Lung (tissue), 12 donors: Measurements from ENCODE around the gene RNF157. TPM values are rescaled to one million over a fixed set of nuclear protein-coding genes. Genes with fewer than 3 reads are reported as not detected.

Source experiments
- ATAC-seq: fragments of 200-7000 bp; cut with Tn5 transposase; one replicate; pipeline ENCODE4 v1.9.1; 2020; ENCODE audit warnings: moderate number of reproducible peaks; ENCODE audit not compliant: insufficient read depth, low FRiP score
- DNase-seq, 3 donors: peaks; one replicate each; pipeline ENCODE4 v3.0.0-alpha.2; 2013 to 2017
- H3K27ac ChIP-seq, 2 donors: one replicate each; pipeline ENCODE4 v1.5.1; 2013; ENCODE audit warnings: mild to moderate bottlenecking in 2 of 2, moderate library complexity in 2 of 2, control low read depth in 1 of 2, inconsistent platforms in 1 of 2, low read depth in 1 of 2, low read length in 1 of 2
- H3K27me3 ChIP-seq, 3 donors: one replicate each; pipeline ENCODE4 v1.5.1; 2013; ENCODE audit warnings: low read length in 2 of 3; ENCODE audit not compliant: control insufficient read depth in 3 of 3, insufficient read depth in 3 of 3
- H3K36me3 ChIP-seq, 4 donors: one replicate each; pipeline ENCODE4 v1.5.1; 2013; ENCODE audit warnings: low read length in 4 of 4, mild to moderate bottlenecking in 1 of 4, moderate library complexity in 1 of 4; ENCODE audit not compliant: control insufficient read depth in 4 of 4, insufficient read depth in 4 of 4
- H3K4me1 ChIP-seq, 5 donors: one replicate each; pipeline ENCODE4 v1.5.1; 2013; ENCODE audit warnings: low read length in 5 of 5, mild to moderate bottlenecking in 2 of 5, moderate library complexity in 1 of 5; ENCODE audit not compliant: control insufficient read depth in 5 of 5, insufficient read depth in 5 of 5
- H3K4me3 ChIP-seq: one replicate; pipeline ENCODE4 v1.5.1; 2013; ENCODE audit warnings: mild to moderate bottlenecking, control low read depth, moderate library complexity
- H3K9ac ChIP-seq, 2 donors: one replicate each; pipeline ENCODE4 v1.5.1; 2013; ENCODE audit warnings: low read length in 2 of 2, control low read depth in 1 of 2; ENCODE audit not compliant: insufficient read depth in 1 of 2
- H3K9me3 ChIP-seq, 4 donors: one replicate each; pipeline ENCODE4 v1.5.1; 2013; ENCODE audit warnings: low read length in 3 of 4, mild to moderate bottlenecking in 1 of 4, moderate library complexity in 1 of 4; ENCODE audit not compliant: control insufficient read depth in 4 of 4, insufficient read depth in 3 of 4
- CTCF ChIP-seq: IDR thresholded peaks from 2 replicates; pipeline ENCODE4 v1.5.1; 2012; ENCODE audit warnings: mild to moderate bottlenecking; ENCODE audit errors: control extremely low read depth, extremely low read depth
- WGBS, 2 donors: extraction: QIAGEN DNeasy Blood & Tissue Kit; methylation state at CpG; one replicate each; pipeline ENCODE4 v1.1.7; 2013; 5-methylcytosine and 5-hydroxymethylcytosine counted together
- polyA plus RNA-seq, 2 donors: library from polyadenylated mRNA; stranded (reverse); fragments of 200-250 nt; gene quantifications; one replicate each; pipeline ENCODE4 v1.2.1, GENCODE V29; 2013
- total RNA-seq, 2 donors: library from RNA; depleted of rRNA in 1 of 2; stranded (reverse); fragments of >200 nt in 1 of 2; gene quantifications; one replicate each; pipeline ENCODE4 v1.2.1, GENCODE V29; 2014 to 2021
- donor health status: control.
- donor health status: control.
- donor health status: Bipolar disorder and iron deficiency.
- donor health status: healthy.
- donor health status: DM: yes; HTN: yes; CAD: no.

Gene RNF157
- total and polyA plus RNA-seq, 4 donors = 0.88 to 2.5 (median 1.8) TPM

GRCh38 chr17:76097716-76098295, 142.5 kb downstream of the RNF157 start:
- Histone ChIP-seq H3K27me3 (no peaks in the 10 kb centered on the region), H3K36me3 (peaks cover 12 to 50% (median 42%) of the 10 kb centered on the region in 4 donors), H3K27ac (no peak overlapping the region), H3K9ac (no peak overlapping the region), H3K4me3 (no peak overlapping the region), H3K9me3 (no peaks in the 10 kb centered on the region), H3K4me1 (peaks cover 0 to 7% (median 4%) of the 10 kb centered on the region in 5 donors)
- DNase-seq (no peak), ATAC-seq (no peak)
- no peak for TF ChIP-seq CTCF
- WGBS, 2 donors = 89 to 91% methylated on average over 19 of the region's 19 CpGs

GRCh38 chr17:76095943-76096342, 144.3 kb downstream of the RNF157 start:
- DNase-seq (no peak), ATAC-seq (no peak)
- H3K9me3 ChIP-seq = no peaks in the 10 kb centered on the region
- H3K27me3 ChIP-seq = no peaks in the 10 kb centered on the region
- peaks cover 9 to 53% (median 39%) of the 10 kb centered on the region in 4 donors for H3K36me3 ChIP-seq
- WGBS, 2 donors = 85 to 92% methylated on average over 13 of the region's 13 CpGs
- H3K4me1 ChIP-seq = no peaks in the 10 kb centered on the region
- no peak overlapping the region for H3K9ac ChIP-seq
- TF ChIP-seq CTCF = no peak
- H3K27ac ChIP-seq = no peak overlapping the region
- no peak overlapping the region for H3K4me3 ChIP-seq

GRCh38 chr17:76094046-76094445, 146.2 kb downstream of the RNF157 start:
- Histone ChIP-seq H3K9ac (no peak overlapping the region), H3K9me3 (no peaks in the 10 kb centered on the region), H3K27me3 (no peaks in the 10 kb centered on the region), H3K4me3 (no peak overlapping the region), H3K36me3 (peaks cover 9 to 56% (median 42%) of the 10 kb centered on the region in 4 donors), H3K4me1 (no peaks in the 10 kb centered on the region), H3K27ac (no peak overlapping the region)
- WGBS, 2 donors = 86 to 87% methylated on average over 11 of the region's 11 CpGs
- DNase-seq (no peak), ATAC-seq (no peak)
- TF ChIP-seq CTCF = no peak
